ENCODE measurements around the gene LCE2A.

- TF ChIP-seq EZH2 (IDR thresholded peaks at IDR 0.05; ENCODE audit: low read length, missing control alignments): no peak
- TF ChIP-seq, protein P1, sequence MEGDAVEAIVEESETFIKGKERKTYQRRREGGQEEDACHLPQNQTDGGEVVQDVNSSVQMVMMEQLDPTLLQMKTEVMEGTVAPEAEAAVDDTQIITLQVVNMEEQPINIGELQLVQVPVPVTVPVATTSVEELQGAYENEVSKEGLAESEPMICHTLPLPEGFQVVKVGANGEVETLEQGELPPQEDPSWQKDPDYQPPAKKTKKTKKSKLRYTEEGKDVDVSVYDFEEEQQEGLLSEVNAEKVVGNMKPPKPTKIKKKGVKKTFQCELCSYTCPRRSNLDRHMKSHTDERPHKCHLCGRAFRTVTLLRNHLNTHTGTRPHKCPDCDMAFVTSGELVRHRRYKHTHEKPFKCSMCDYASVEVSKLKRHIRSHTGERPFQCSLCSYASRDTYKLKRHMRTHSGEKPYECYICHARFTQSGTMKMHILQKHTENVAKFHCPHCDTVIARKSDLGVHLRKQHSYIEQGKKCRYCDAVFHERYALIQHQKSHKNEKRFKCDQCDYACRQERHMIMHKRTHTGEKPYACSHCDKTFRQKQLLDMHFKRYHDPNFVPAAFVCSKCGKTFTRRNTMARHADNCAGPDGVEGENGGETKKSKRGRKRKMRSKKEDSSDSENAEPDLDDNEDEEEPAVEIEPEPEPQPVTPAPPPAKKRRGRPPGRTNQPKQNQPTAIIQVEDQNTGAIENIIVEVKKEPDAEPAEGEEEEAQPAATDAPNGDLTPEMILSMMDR (conservative IDR thresholded peaks at IDR 0.05 in 1 of 2, IDR thresholded peaks at IDR 0.05 in 1 of 2; ENCODE audit: low read depth in 1 of 2, low read length in 2 of 2): no peak
Observed at GRCh38 chr1:152725261-152725660, 27.1 kb downstream of the LCE2A start.

All from fibroblast of lung (primary cell).